Stomach (tissue), 9 donors: ENCODE data around the gene TBCD. TPM values are rescaled to one million over a fixed set of nuclear protein-coding genes. Genes with fewer than 3 reads are reported as not detected.

Source experiments
- DNase-seq, 2 donors: peaks; one replicate each; pipeline versions ENCODE4 v3.0.0 to v3.0.0-alpha.2; 2013 to 2019
- H3K27ac ChIP-seq, 5 donors: fragments of 200-600 bp in 4 of 5; sonication (generic) in 4 of 5; one replicate each; pipeline ENCODE4 v1.5.1; 2013 to 2019; ENCODE audit warnings: mild to moderate bottlenecking in 1 of 5, moderate library complexity in 1 of 5
- H3K27me3 ChIP-seq, 3 donors: fragments of 200-600 bp; sonication (generic); one replicate each; pipeline ENCODE4 v1.5.1; 2017 to 2019; ENCODE audit warnings: mixed run types in 1 of 3
- H3K36me3 ChIP-seq, 4 donors: fragments of 200-600 bp; sonication (generic); 1 replicate in 3 of 4; 2 replicates in 1 of 4; pipeline ENCODE4 v1.5.1; 2016 to 2019
- H3K4me1 ChIP-seq, 4 donors: fragments of 200-600 bp; sonication (generic); one replicate each; pipeline ENCODE4 v1.5.1; 2016 to 2019
- H3K4me3 ChIP-seq, 4 donors: fragments of 200-600 bp; sonication (generic) in 3 of 4; one replicate each; pipeline ENCODE4 v1.5.1; 2016 to 2019; ENCODE audit warnings: mild to moderate bottlenecking in 1 of 4
- H3K9me3 ChIP-seq, 4 donors: fragments of 200-600 bp; sonication (generic); one replicate each; pipeline ENCODE4 v1.5.1; 2016 to 2019
- CTCF ChIP-seq, 7 experiments: fragments of 450-650 bp in 4 of 7; fragments of 200-600 bp in 3 of 7; sonication (generic) in 3 of 7; IDR thresholded peaks; one replicate each; pipeline ENCODE4 v1.5.1; 2016 to 2019; ENCODE audit warnings: antibody characterized with exemption in 7 of 7, control low read depth in 2 of 7, mild to moderate bottlenecking in 1 of 7
- EP300 ChIP-seq: sonication (generic); formaldehyde crosslinking; IDR thresholded peaks from one replicate; pipeline ENCODE4 v1.6.1; 2017; ENCODE audit warnings: antibody characterized with exemption
- POLR2A ChIP-seq, 4 donors: fragments of 450-650 bp; IDR thresholded peaks; one replicate each; pipeline ENCODE4 v1.6.1; 2016; ENCODE audit warnings: antibody characterized with exemption in 4 of 4, control low read depth in 2 of 4, mild to moderate bottlenecking in 1 of 4, moderate library complexity in 1 of 4
- POLR2AphosphoS5 ChIP-seq, 3 donors: sonication (generic); formaldehyde crosslinking; IDR thresholded peaks; one replicate each; pipeline ENCODE4 v1.6.1; 2016; ENCODE audit warnings: antibody characterized with exemption in 3 of 3
- WGBS, 5 donors: extraction: QIAGEN DNeasy Blood & Tissue Kit in 3 of 5; methylation state at CpG; one replicate each; pipeline versions ENCODE4 v1.1.5 to v1.1.7; 2013 to 2018; 5-methylcytosine and 5-hydroxymethylcytosine counted together
- intact Hi-C: fragments of 100-400 bp; cut with DNase I; formaldehyde crosslinking; loops from one replicate; pipeline ENCODE4 v1.15.1; 2023; ENCODE audit warnings: low total_unique reads
- polyA plus RNA-seq, 3 donors: library from polyadenylated mRNA; stranded (reverse); fragments of 200-250 nt; gene quantifications; one replicate each; pipeline ENCODE4 v1.2.3, GENCODE V29; 2013
- total RNA-seq, 5 donors: library from RNA; depleted of rRNA; stranded (reverse); fragments of >200 nt; gene quantifications; one replicate each; pipeline versions ENCODE4 v1.1.0 to v1.2.3, GENCODE V29; 2014 to 2016
- donor health status: healthy with polysubstance abuse.
- donor health status: Bipolar disorder and iron deficiency.
- donor health status: healthy.

TBCD gene
- total and polyA plus RNA-seq, 8 donors, result 51.2 to 155 (median 101) TPM

GRCh38 chr17:82703935-82704865 lies 47.7 kb upstream of the TBCD start:
- intact Hi-C loops, result no loop called here
- DNase-seq, result peak; percentile 51 to 65
- TF ChIP-seq POLR2AphosphoS5 (IDR thresholded peaks at IDR 0.05), result no peak
- TF ChIP-seq EP300, result no peak
- no peak for TF ChIP-seq POLR2A (IDR thresholded peaks at IDR 0.05)
- TF ChIP-seq CTCF (IDR thresholded peaks at IDR 0.05), result no peak
- Histone ChIP-seq H3K27ac (no peak overlapping the region), H3K36me3 (no peaks in the 10 kb centered on the region), H3K4me3 (no peak overlapping the region), H3K27me3 (no peaks in the 10 kb centered on the region), H3K9me3 (no peaks in the 10 kb centered on the region), H3K4me1 (peaks cover 10 to 25% (median 21%) of the 10 kb centered on the region in 4 donors)
- 61 to 69% (median 65%) methylated on average over 38 of the region's 38 CpGs for WGBS, 5 donors

DNA sequence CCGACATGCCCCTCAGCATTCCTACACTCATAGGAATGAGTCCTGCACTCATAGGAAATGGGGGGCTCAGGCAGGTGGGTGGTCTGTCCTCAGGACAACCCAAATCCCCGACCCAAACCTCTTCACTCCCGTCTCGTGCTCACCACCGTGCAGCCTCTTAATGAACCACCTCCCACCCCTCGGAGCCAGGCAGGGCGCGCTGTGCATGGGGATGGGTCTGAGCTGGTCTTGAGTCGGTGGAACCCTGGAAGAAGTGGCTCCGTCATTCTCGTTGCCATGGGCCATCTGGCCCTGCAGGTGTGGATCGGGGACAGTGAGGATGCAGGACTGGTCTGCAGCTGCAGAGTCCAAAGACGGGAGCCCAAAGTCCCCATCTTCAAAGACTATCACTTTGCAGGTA lies 47.0 kb upstream of the TBCD start:
- Histone ChIP-seq H3K4me3 (no peak overlapping the region), H3K4me1 (peaks cover 5 to 19% (median 16%) of the 10 kb centered on the region in 4 donors), H3K9me3 (no peaks in the 10 kb centered on the region), H3K27me3 (no peaks in the 10 kb centered on the region), H3K27ac (no peak overlapping the region), H3K36me3 (no peaks in the 10 kb centered on the region)
- 81 to 89% (median 84%) methylated on average over 12 to 13 of the region's 13 CpGs for WGBS, 5 donors
- no peak for TF ChIP-seq EP300
- TF ChIP-seq POLR2A (IDR thresholded peaks at IDR 0.05), result no peak
- TF ChIP-seq CTCF (IDR thresholded peaks at IDR 0.05), result no peak
- no peak for TF ChIP-seq POLR2AphosphoS5 (IDR thresholded peaks at IDR 0.05)
- DNase-seq, result no peak
- intact Hi-C loops, result no loop called here

DNA sequence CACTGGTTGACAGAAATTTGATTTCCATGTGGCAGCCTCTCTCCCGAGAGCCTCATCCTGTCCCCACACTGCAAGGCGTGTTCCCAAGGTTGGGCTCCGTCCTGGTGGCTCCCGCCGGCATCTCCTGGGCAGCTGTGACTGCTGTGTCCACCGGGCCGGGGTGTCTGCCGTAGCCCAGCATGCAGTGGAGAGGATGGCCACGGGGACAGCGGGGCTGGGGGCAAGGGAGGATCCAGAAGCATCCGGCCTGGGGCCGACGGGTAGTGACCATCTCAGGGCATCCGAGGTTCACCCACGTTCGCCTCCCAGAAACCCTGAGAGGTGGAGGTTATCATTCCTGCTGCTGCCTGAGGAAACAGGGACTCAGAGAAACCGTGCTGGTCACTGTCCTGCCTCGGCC lies 46.1 kb upstream of the TBCD start:
- H3K4me3 ChIP-seq, result no peak overlapping the region
- H3K27ac ChIP-seq, result no peak overlapping the region
- no peaks in the 10 kb centered on the region for H3K9me3 ChIP-seq
- H3K27me3 ChIP-seq, result peaks cover 0 to 7% (median 0%) of the 10 kb centered on the region in 3 donors
- intact Hi-C loops, result no loop called here
- H3K36me3 ChIP-seq, result no peaks in the 10 kb centered on the region
- TF ChIP-seq CTCF (IDR thresholded peaks at IDR 0.05) (no peak), EP300 (no peak), POLR2AphosphoS5 (IDR thresholded peaks at IDR 0.05) (no peak), POLR2A (IDR thresholded peaks at IDR 0.05) (no peak)
- peaks cover 5 to 19% (median 15%) of the 10 kb centered on the region in 4 donors for H3K4me1 ChIP-seq
- no peak for DNase-seq
- 91 to 96% (median 94%) methylated on average over 10 to 18 of the region's 18 CpGs for WGBS, 5 donors

GRCh38 chr17:82709024-82709675 lies 42.7 kb upstream of the TBCD start:
- Histone ChIP-seq H3K27ac (no peak overlapping the region), H3K9me3 (no peaks in the 10 kb centered on the region), H3K4me1 (peaks cover 0 to 9% (median 4%) of the 10 kb centered on the region in 4 donors), H3K27me3 (peaks cover 0 to 7% (median 0%) of the 10 kb centered on the region in 3 donors), H3K36me3 (no peaks in the 10 kb centered on the region), H3K4me3 (no peak overlapping the region)
- 57 to 71% (median 60%) methylated on average over 4 to 9 of the region's 9 CpGs for WGBS, 5 donors
- TF ChIP-seq EP300, result no peak
- no peak for TF ChIP-seq POLR2A (IDR thresholded peaks at IDR 0.05)
- DNase-seq, result no peak
- intact Hi-C loops, result no loop called here
